Stomach (tissue), 4 donors: ENCODE measurements around the gene SLC25A26.

Source experiments
- EP300 ChIP-seq: sonication (generic); formaldehyde crosslinking; IDR thresholded peaks from one replicate; pipeline ENCODE4 v1.6.1; 2017; ENCODE audit warnings: antibody characterized with exemption
- POLR2AphosphoS5 ChIP-seq, 3 donors: sonication (generic); formaldehyde crosslinking; IDR thresholded peaks; one replicate each; pipeline ENCODE4 v1.6.1; 2016; ENCODE audit warnings: antibody characterized with exemption in 3 of 3
- TF ChIP-seq, protein P1 (sequence below), 7 experiments: fragments of 450-650 bp in 4 of 7; fragments of 200-600 bp in 3 of 7; sonication (generic) in 3 of 7; IDR thresholded peaks; one replicate each; pipeline ENCODE4 v1.5.1; 2016 to 2019; ENCODE audit warnings: antibody characterized with exemption in 7 of 7, control low read depth in 2 of 7, mild to moderate bottlenecking in 1 of 7

DNA sequence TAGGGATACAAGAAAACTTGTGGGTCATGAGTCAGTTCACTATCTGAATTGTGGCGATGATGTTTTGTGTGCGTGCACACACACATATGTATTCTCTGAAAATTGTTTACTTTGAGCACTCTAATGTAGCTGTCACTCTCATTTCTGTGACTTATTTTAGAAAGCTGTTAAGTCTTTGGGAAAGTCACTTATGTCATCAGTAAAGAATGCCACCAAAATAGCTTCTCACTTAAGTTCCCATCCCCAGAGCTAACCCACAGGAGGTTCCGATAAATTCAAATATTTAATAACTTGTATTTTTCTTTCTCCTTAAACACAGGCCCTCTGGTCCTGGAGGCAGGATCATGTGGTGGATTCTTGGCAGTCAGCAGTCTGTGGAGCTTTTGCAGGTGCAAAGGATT lies 141.7 kb downstream of the SLC25A26 start:
- TF ChIP-seq, protein P1, sequence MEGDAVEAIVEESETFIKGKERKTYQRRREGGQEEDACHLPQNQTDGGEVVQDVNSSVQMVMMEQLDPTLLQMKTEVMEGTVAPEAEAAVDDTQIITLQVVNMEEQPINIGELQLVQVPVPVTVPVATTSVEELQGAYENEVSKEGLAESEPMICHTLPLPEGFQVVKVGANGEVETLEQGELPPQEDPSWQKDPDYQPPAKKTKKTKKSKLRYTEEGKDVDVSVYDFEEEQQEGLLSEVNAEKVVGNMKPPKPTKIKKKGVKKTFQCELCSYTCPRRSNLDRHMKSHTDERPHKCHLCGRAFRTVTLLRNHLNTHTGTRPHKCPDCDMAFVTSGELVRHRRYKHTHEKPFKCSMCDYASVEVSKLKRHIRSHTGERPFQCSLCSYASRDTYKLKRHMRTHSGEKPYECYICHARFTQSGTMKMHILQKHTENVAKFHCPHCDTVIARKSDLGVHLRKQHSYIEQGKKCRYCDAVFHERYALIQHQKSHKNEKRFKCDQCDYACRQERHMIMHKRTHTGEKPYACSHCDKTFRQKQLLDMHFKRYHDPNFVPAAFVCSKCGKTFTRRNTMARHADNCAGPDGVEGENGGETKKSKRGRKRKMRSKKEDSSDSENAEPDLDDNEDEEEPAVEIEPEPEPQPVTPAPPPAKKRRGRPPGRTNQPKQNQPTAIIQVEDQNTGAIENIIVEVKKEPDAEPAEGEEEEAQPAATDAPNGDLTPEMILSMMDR (IDR thresholded peaks at IDR 0.05), result no peak
- no peak for TF ChIP-seq EP300
- no peak for TF ChIP-seq POLR2AphosphoS5 (IDR thresholded peaks at IDR 0.05)
